ENCODE data around the gene TRNT1.

- TF ChIP-seq POLR2A (IDR thresholded peaks at IDR 0.05; ENCODE audit: extremely low read depth, insufficient read length) (no peak), CTCF (IDR thresholded peaks at IDR 0.05; ENCODE audit: low read depth, low read length) (no peak)
Observed at GRCh38 chr3:3105815-3106214, 20.9 kb upstream of the TRNT1 start.
